Activated CD4-positive, alpha-beta T cell treated with anti-CD3 and anti-CD28 coated beads for 36 hours (primary cell): ENCODE data around the gene CUX1. TPM values are rescaled to one million over a fixed set of nuclear protein-coding genes. Genes with fewer than 3 reads are reported as not detected.

Experiments used
- ATAC-seq: fragments of 200-7000 bp; cut with Tn5 transposase; one replicate; pipeline ENCODE4 v1.10.0; 2021; ENCODE audit warnings: mild to moderate bottlenecking, moderate library complexity
- CTCF ChIA-PET: fragments of 350-600 bp; sonication (Branson Sonifier 250); formaldehyde crosslinking; loops from one replicate; lab custom pipeline; 2021; ENCODE audit warnings: antibody characterized with exemption; lab: Charles Lee
- POLR2A ChIA-PET: fragments of 350-600 bp; sonication (Branson Sonifier 250); formaldehyde crosslinking; loops from one replicate; lab custom pipeline; 2021; ENCODE audit warnings: antibody characterized with exemption, inconsistent platforms; lab: Charles Lee
- DNase-seq: peaks from one replicate; pipeline ENCODE4 v3.0.0-alpha.2; 2020
- H3K27ac Mint-ChIP-seq: one replicate; pipeline ENCODE4 v1.8.0; 2021; ENCODE audit warnings: mixed read lengths
- H3K27me3 Mint-ChIP-seq: one replicate; pipeline ENCODE4 v1.8.0; 2021; ENCODE audit warnings: mixed read lengths
- H3K36me3 Mint-ChIP-seq: one replicate; pipeline ENCODE4 v1.8.0; 2021; ENCODE audit warnings: low read depth, mixed read lengths
- H3K4me1 Mint-ChIP-seq: one replicate; pipeline ENCODE4 v1.8.0; 2021; ENCODE audit warnings: mixed read lengths
- H3K4me3 Mint-ChIP-seq: one replicate; pipeline ENCODE4 v1.8.0; 2021; ENCODE audit warnings: mild to moderate bottlenecking, moderate library complexity, mixed read lengths
- H3K9me3 Mint-ChIP-seq: one replicate; pipeline ENCODE4 v1.8.0; 2021; ENCODE audit warnings: low read depth, mixed read lengths
- intact Hi-C, 2 experiments: fragments of 100-400 bp; cut with DNase I in 1 of 2; cut with micrococcal nuclease in 1 of 2; formaldehyde crosslinking; loops; one replicate each; pipeline versions ENCODE4 v1.14.2 to v1.15.1; 2022 to 2024; cut with DNase I, micrococcal nuclease
- total RNA-seq, 2 experiments: library from RNA; stranded (reverse); gene quantifications; one replicate each; pipeline ENCODE4 v1.2.3, GENCODE V29; 2021

CUX1 gene
- total RNA-seq, 2 experiments from 2014 or later, result 21.6 to 23.5 TPM

GRCh38 chr7:102193806-102194205 is 376.4 kb downstream of the CUX1 start:
- ATAC-seq, result no peak
- DNase-seq, result no peak
- Mint-ChIP-seq H3K27ac (no peak overlapping the region), H3K4me1 (no peaks in the 10 kb centered on the region), H3K27me3 (no peaks in the 10 kb centered on the region), H3K36me3 (peaks cover 7% of the 10 kb centered on the region), H3K4me3 (no peak overlapping the region), H3K9me3 (no peaks in the 10 kb centered on the region)
- intact Hi-C loops, result no loop called here
- ChIA-PET POLR2A (no interaction called here), CTCF (interaction anchor here (1.1 kb wide), 1 partner anchor 590 kb away, joined by 3 read pairs; no protein-coding TSS in a partner anchor)

GRCh38 chr7:102195361-102195760 is 377.9 kb downstream of the CUX1 start:
- CTCF ChIA-PET, result no interaction called here
- POLR2A ChIA-PET, result no interaction called here
- H3K36me3 Mint-ChIP-seq, result peaks cover 9% of the 10 kb centered on the region
- no peaks in the 10 kb centered on the region for H3K27me3 Mint-ChIP-seq
- H3K27ac Mint-ChIP-seq, result no peak overlapping the region
- DNase-seq (no peak), ATAC-seq (no peak)
- no peaks in the 10 kb centered on the region for H3K9me3 Mint-ChIP-seq
- no peaks in the 10 kb centered on the region for H3K4me1 Mint-ChIP-seq
- intact Hi-C loops, result no loop called here
- no peak overlapping the region for H3K4me3 Mint-ChIP-seq

- intact Hi-C loops, result no loop called here
- no peaks in the 10 kb centered on the region for H3K9me3 Mint-ChIP-seq
- DNase-seq, result no peak
- CTCF ChIA-PET, result no interaction called here
- H3K4me1 Mint-ChIP-seq, result no peaks in the 10 kb centered on the region
- H3K27ac Mint-ChIP-seq, result no peak overlapping the region
- H3K4me3 Mint-ChIP-seq, result no peak overlapping the region
- POLR2A ChIA-PET, result no interaction called here
- H3K27me3 Mint-ChIP-seq, result no peaks in the 10 kb centered on the region
- ATAC-seq, result no peak
- H3K36me3 Mint-ChIP-seq, result peaks cover 9% of the 10 kb centered on the region
Measured at GRCh38 chr7:102196028-102196427, 378.6 kb downstream of the CUX1 start.

GRCh38 chr7:102197161-102197560 is 379.7 kb downstream of the CUX1 start:
- intact Hi-C loops, result no loop called here
- ATAC-seq (no peak), DNase-seq (no peak)
- Mint-ChIP-seq H3K27me3 (no peaks in the 10 kb centered on the region), H3K4me1 (no peaks in the 10 kb centered on the region), H3K9me3 (no peaks in the 10 kb centered on the region), H3K36me3 (peaks cover 5% of the 10 kb centered on the region), H3K27ac (no peak overlapping the region), H3K4me3 (no peak overlapping the region)
- ChIA-PET CTCF (no interaction called here), POLR2A (interaction anchor here (0.6 kb wide), 1 partner anchor 370 kb away, joined by 9 read pairs; no protein-coding TSS in a partner anchor)

GRCh38 chr7:102197599-102197998 is 380.2 kb downstream of the CUX1 start:
- POLR2A ChIA-PET, result no interaction called here
- intact Hi-C loops, result no loop called here

GRCh38 chr7:102198417-102198956 is 381.1 kb downstream of the CUX1 start:
- Mint-ChIP-seq H3K4me1 (no peaks in the 10 kb centered on the region), H3K36me3 (peaks cover 5% of the 10 kb centered on the region), H3K9me3 (no peaks in the 10 kb centered on the region), H3K27me3 (no peaks in the 10 kb centered on the region), H3K4me3 (no peak overlapping the region), H3K27ac (no peak overlapping the region)
- POLR2A ChIA-PET, result no interaction called here
- ATAC-seq, result no peak
- no peak for DNase-seq
- intact Hi-C loops, result no loop called here
- CTCF ChIA-PET, result interaction anchor here (0.6 kb wide), 1 partner anchor 114 kb away, joined by 3 read pairs; no protein-coding TSS in a partner anchor

More at GRCh38 chr7:102197599-102197998, 380.2 kb downstream of the CUX1 start:
- Mint-ChIP-seq H3K27me3 (no peaks in the 10 kb centered on the region), H3K4me1 (no peaks in the 10 kb centered on the region), H3K27ac (no peak overlapping the region), H3K36me3 (peaks cover 4% of the 10 kb centered on the region), H3K9me3 (no peaks in the 10 kb centered on the region), H3K4me3 (no peak overlapping the region)
- ATAC-seq (no peak), DNase-seq (no peak)
- CTCF ChIA-PET, result no interaction called here

GRCh38 chr7:102201576-102201975 is 384.1 kb downstream of the CUX1 start:
- ATAC-seq (no peak), DNase-seq (no peak)
- Mint-ChIP-seq H3K9me3 (no peaks in the 10 kb centered on the region), H3K4me1 (no peaks in the 10 kb centered on the region), H3K4me3 (no peak overlapping the region), H3K36me3 (peaks cover 9% of the 10 kb centered on the region), H3K27ac (no peak overlapping the region), H3K27me3 (no peaks in the 10 kb centered on the region)
- intact Hi-C loops, result no loop called here
- ChIA-PET POLR2A (no interaction called here), CTCF (interaction anchor here (0.6 to 0.8 kb wide), 2 partner anchors 30 to 551 kb away, joined by 4 read pairs; no protein-coding TSS in a partner anchor)

- ChIA-PET CTCF (no interaction called here), POLR2A (no interaction called here)
- H3K4me3 Mint-ChIP-seq, result no peak overlapping the region
- ATAC-seq (no peak), DNase-seq (no peak)
- no peaks in the 10 kb centered on the region for H3K27me3 Mint-ChIP-seq
- H3K9me3 Mint-ChIP-seq, result no peaks in the 10 kb centered on the region
- peaks cover 12% of the 10 kb centered on the region for H3K36me3 Mint-ChIP-seq
- intact Hi-C loops, result no loop called here
- H3K27ac Mint-ChIP-seq, result no peak overlapping the region
- no peaks in the 10 kb centered on the region for H3K4me1 Mint-ChIP-seq
Measured at GRCh38 chr7:102202556-102202955, 385.1 kb downstream of the CUX1 start.

GRCh38 chr7:102203218-102203617 is 385.8 kb downstream of the CUX1 start:
- H3K4me1 Mint-ChIP-seq, result no peaks in the 10 kb centered on the region
- H3K9me3 Mint-ChIP-seq, result no peaks in the 10 kb centered on the region
- no peak overlapping the region for H3K4me3 Mint-ChIP-seq
- no peaks in the 10 kb centered on the region for H3K27me3 Mint-ChIP-seq
- no peak for ATAC-seq
- DNase-seq, result no peak
- peaks cover 12% of the 10 kb centered on the region for H3K36me3 Mint-ChIP-seq
- CTCF ChIA-PET, result no interaction called here
- intact Hi-C loops, result no loop called here
- no peak overlapping the region for H3K27ac Mint-ChIP-seq
- POLR2A ChIA-PET, result no interaction called here

GRCh38 chr7:102204212-102204611 is 386.8 kb downstream of the CUX1 start:
- no peaks in the 10 kb centered on the region for H3K27me3 Mint-ChIP-seq
- intact Hi-C loops, result no loop called here
- H3K27ac Mint-ChIP-seq, result no peak overlapping the region
- ATAC-seq, result no peak
- CTCF ChIA-PET, result no interaction called here
- H3K4me3 Mint-ChIP-seq, result no peak overlapping the region
- H3K9me3 Mint-ChIP-seq, result no peaks in the 10 kb centered on the region
- H3K4me1 Mint-ChIP-seq, result no peaks in the 10 kb centered on the region
- peaks cover 13% of the 10 kb centered on the region for H3K36me3 Mint-ChIP-seq
- POLR2A ChIA-PET, result no interaction called here
- no peak for DNase-seq

- intact Hi-C loops, result no loop called here
- Mint-ChIP-seq H3K4me1 (no peaks in the 10 kb centered on the region), H3K36me3 (peaks cover 12% of the 10 kb centered on the region), H3K9me3 (no peaks in the 10 kb centered on the region), H3K4me3 (no peak overlapping the region), H3K27me3 (no peaks in the 10 kb centered on the region), H3K27ac (no peak overlapping the region)
- POLR2A ChIA-PET, result no interaction called here
- DNase-seq, result no peak
- CTCF ChIA-PET, result no interaction called here
- no peak for ATAC-seq
Measured at GRCh38 chr7:102205915-102206314, 388.5 kb downstream of the CUX1 start.

- ChIA-PET CTCF (no interaction called here), POLR2A (no interaction called here)
- peaks cover 9% of the 10 kb centered on the region for H3K36me3 Mint-ChIP-seq
- no peaks in the 10 kb centered on the region for H3K27me3 Mint-ChIP-seq
- H3K9me3 Mint-ChIP-seq, result no peaks in the 10 kb centered on the region
- H3K4me3 Mint-ChIP-seq, result no peak overlapping the region
- no peak for DNase-seq
- intact Hi-C loops, result no loop called here
- no peak overlapping the region for H3K27ac Mint-ChIP-seq
- no peak for ATAC-seq
- H3K4me1 Mint-ChIP-seq, result no peaks in the 10 kb centered on the region
Measured at GRCh38 chr7:102208826-102209225, 391.4 kb downstream of the CUX1 start.
